Measurements from ENCODE around the gene MAPK1IP1L.

MAPK1IP1L gene

DNA sequence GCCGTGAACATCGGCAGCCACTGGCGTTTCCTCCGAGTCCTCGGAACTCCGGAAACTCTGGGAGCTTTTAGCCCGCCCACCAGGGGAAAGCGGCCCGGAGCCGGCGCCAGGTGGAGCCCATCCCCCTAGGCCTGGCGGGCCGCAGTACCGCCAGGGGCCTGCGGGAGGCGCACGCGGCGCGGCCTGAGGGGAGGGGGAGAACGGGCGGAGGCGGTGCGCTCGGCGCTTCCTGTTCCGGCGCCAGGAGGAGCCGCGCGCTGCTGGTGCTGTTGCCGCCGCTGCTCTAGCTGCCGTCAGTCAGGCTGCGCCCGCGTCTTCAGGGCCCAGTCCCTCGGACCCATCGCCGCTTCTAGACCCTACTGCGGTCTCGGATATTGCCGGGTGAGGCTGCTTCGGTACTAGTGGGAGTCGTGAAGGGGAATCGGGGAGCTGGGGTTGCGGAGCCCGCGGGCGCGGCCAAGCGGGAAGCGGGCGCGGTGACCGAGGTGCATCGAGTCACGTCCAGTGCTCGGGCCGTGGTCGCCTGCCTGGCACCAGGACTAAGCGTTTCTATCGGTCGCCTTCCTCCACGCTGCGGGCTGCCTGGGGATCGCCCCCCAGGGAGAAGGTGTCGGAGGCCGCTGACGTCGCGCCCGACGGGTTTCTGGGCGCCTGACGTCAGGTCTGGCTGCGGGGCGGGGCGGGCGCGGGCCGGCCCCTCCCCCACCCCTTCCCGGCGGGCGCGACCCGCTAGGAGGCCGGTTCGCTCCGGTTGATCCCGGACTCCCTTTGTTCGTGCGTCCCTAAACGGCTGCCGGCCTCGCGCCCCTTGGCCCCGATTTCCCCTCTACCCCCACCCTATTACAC lies at the start of gene MAPK1IP1L (continued):
- TF ChIP-seq KLF9 (tag by site-specific recombination; IDR thresholded peaks at IDR 0.05; ENCODE audit: low read depth) (peak; percentile 72), ZNF792 (tag by site-specific recombination; IDR thresholded peaks at IDR 0.05) (peak; percentile 60; the same call in 1 of the 2 replicates), ZNF112 (tag by site-specific recombination; IDR thresholded peaks at IDR 0.05) (no peak), MYNN (tag by site-specific recombination; IDR thresholded peaks at IDR 0.05; ENCODE audit: borderline replicate concordance) (peak; percentile 49; the same call in 1 of the 2 replicates), ZNF624 (tag by site-specific recombination; IDR thresholded peaks at IDR 0.05) (no peak), ZNF324 (tag by site-specific recombination; IDR thresholded peaks at IDR 0.05) (peak; percentile 86), ZBTB48 (tag by site-specific recombination; IDR thresholded peaks at IDR 0.05) (peak; percentile 44; the same call in 1 of the 2 replicates), BCL11A (tag by site-specific recombination; IDR thresholded peaks at IDR 0.05; ENCODE audit: low read depth) (no peak), ZNF654 (tag by site-specific recombination; IDR thresholded peaks at IDR 0.05; ENCODE audit: low read depth) (peak; percentile 14; the same call in 1 of the 2 replicates), ZNF555 (tag by site-specific recombination; conservative IDR thresholded peaks at IDR 0.05) (no peak), GLIS2 (tag by site-specific recombination; IDR thresholded peaks at IDR 0.05) (peak; percentile 96), ZNF830 (tag by site-specific recombination; IDR thresholded peaks at IDR 0.05; ENCODE audit: low read depth) (no peak), ZNF274 (IDR thresholded peaks at IDR 0.05; ENCODE audit: low read length) (no peak), ZNF274 (tag by site-specific recombination; IDR thresholded peaks at IDR 0.05; ENCODE audit: borderline replicate concordance) (no peak), ZSCAN23 (tag by site-specific recombination; IDR thresholded peaks at IDR 0.05) (peak; percentile 80; the same call in 1 of the 2 replicates), ZFHX2 (tag by site-specific recombination; conservative IDR thresholded peaks at IDR 0.05) (peak; percentile 79), SCRT1 (tag by site-specific recombination; IDR thresholded peaks at IDR 0.05; ENCODE audit: borderline replicate concordance) (no peak), SALL2 (tag by site-specific recombination; IDR thresholded peaks at IDR 0.05; ENCODE audit: borderline replicate concordance) (no peak), ZNF785 (tag by site-specific recombination; IDR thresholded peaks at IDR 0.05) (0 out of 2 replicates have a peak, but pooled peaks have one; percentile 39), ZNF394 (tag by site-specific recombination; IDR thresholded peaks at IDR 0.05; ENCODE audit: borderline replicate concordance) (peak; percentile 73), ZNF837 (tag by site-specific recombination; IDR thresholded peaks at IDR 0.05) (no peak), ZBTB7A (tag by site-specific recombination; IDR thresholded peaks at IDR 0.05; ENCODE audit: low read depth) (no peak), OVOL3 (tag by site-specific recombination; IDR thresholded peaks at IDR 0.05) (0 out of 2 replicates have a peak, but pooled peaks have one; percentile 33), ZNF391 (tag by site-specific recombination; IDR thresholded peaks at IDR 0.05; ENCODE audit: borderline replicate concordance, low read depth) (peak; percentile 80; the same call in 1 of the 2 replicates)
- TF ChIP-seq, protein P1, sequence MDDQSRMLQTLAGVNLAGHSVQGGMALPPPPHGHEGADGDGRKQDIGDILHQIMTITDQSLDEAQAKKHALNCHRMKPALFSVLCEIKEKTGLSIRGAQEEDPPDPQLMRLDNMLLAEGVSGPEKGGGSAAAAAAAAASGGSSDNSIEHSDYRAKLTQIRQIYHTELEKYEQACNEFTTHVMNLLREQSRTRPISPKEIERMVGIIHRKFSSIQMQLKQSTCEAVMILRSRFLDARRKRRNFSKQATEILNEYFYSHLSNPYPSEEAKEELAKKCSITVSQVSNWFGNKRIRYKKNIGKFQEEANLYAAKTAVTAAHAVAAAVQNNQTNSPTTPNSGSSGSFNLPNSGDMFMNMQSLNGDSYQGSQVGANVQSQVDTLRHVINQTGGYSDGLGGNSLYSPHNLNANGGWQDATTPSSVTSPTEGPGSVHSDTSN (CRISPR knock-in tag; IDR thresholded peaks at IDR 0.05) = peak; percentile 61
- TF ChIP-seq, protein P2, sequence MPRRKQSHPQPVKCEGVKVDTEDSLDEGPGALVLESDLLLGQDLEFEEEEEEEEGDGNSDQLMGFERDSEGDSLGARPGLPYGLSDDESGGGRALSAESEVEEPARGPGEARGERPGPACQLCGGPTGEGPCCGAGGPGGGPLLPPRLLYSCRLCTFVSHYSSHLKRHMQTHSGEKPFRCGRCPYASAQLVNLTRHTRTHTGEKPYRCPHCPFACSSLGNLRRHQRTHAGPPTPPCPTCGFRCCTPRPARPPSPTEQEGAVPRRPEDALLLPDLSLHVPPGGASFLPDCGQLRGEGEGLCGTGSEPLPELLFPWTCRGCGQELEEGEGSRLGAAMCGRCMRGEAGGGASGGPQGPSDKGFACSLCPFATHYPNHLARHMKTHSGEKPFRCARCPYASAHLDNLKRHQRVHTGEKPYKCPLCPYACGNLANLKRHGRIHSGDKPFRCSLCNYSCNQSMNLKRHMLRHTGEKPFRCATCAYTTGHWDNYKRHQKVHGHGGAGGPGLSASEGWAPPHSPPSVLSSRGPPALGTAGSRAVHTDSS (tag by site-specific recombination; IDR thresholded peaks at IDR 0.05) = no peak
- TF ChIP-seq, protein P3, sequence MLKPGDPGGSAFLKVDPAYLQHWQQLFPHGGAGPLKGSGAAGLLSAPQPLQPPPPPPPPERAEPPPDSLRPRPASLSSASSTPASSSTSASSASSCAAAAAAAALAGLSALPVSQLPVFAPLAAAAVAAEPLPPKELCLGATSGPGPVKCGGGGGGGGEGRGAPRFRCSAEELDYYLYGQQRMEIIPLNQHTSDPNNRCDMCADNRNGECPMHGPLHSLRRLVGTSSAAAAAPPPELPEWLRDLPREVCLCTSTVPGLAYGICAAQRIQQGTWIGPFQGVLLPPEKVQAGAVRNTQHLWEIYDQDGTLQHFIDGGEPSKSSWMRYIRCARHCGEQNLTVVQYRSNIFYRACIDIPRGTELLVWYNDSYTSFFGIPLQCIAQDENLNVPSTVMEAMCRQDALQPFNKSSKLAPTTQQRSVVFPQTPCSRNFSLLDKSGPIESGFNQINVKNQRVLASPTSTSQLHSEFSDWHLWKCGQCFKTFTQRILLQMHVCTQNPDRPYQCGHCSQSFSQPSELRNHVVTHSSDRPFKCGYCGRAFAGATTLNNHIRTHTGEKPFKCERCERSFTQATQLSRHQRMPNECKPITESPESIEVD (tag by site-specific recombination; IDR thresholded peaks at IDR 0.05) = no peak
- TF ChIP-seq, protein P4, sequence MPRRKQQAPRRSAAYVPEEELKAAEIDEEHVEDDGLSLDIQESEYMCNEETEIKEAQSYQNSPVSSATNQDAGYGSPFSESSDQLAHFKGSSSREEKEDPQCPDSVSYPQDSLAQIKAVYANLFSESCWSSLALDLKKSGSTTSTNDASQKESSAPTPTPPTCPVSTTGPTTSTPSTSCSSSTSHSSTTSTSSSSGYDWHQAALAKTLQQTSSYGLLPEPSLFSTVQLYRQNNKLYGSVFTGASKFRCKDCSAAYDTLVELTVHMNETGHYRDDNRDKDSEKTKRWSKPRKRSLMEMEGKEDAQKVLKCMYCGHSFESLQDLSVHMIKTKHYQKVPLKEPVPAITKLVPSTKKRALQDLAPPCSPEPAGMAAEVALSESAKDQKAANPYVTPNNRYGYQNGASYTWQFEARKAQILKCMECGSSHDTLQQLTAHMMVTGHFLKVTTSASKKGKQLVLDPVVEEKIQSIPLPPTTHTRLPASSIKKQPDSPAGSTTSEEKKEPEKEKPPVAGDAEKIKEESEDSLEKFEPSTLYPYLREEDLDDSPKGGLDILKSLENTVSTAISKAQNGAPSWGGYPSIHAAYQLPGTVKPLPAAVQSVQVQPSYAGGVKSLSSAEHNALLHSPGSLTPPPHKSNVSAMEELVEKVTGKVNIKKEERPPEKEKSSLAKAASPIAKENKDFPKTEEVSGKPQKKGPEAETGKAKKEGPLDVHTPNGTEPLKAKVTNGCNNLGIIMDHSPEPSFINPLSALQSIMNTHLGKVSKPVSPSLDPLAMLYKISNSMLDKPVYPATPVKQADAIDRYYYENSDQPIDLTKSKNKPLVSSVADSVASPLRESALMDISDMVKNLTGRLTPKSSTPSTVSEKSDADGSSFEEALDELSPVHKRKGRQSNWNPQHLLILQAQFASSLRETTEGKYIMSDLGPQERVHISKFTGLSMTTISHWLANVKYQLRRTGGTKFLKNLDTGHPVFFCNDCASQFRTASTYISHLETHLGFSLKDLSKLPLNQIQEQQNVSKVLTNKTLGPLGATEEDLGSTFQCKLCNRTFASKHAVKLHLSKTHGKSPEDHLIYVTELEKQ (tag by site-specific recombination; IDR thresholded peaks at IDR 0.05; ENCODE audit: borderline replicate concordance) = no peak; the same call in 1 of the 2 replicates
- TF ChIP-seq, protein P5, sequence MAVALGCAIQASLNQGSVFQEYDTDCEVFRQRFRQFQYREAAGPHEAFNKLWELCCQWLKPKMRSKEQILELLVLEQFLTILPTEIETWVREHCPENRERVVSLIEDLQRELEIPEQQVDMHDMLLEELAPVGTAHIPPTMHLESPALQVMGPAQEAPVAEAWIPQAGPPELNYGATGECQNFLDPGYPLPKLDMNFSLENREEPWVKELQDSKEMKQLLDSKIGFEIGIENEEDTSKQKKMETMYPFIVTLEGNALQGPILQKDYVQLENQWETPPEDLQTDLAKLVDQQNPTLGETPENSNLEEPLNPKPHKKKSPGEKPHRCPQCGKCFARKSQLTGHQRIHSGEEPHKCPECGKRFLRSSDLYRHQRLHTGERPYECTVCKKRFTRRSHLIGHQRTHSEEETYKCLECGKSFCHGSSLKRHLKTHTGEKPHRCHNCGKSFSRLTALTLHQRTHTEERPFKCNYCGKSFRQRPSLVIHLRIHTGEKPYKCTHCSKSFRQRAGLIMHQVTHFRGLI (tag by site-specific recombination; IDR thresholded peaks at IDR 0.05) = peak; percentile 34; the same call in 1 of the 2 replicates
